Endometrial microvascular endothelial cells (primary cell): ENCODE data around the gene BMF. TPM values are rescaled to one million over a fixed set of nuclear protein-coding genes. Genes with fewer than 3 reads are reported as not detected.

Experiments used
- in situ Hi-C: cut with HindIII; loops from 2 replicates; pipeline ENCODE4 v1.10.0; 2017; ENCODE audit warnings: low sequenced_read_pairs, low pct_unique_long_range_greater_than_20kb; ENCODE audit errors: inconsistent ontology term
- total RNA-seq: library from RNA; depleted of rRNA; stranded (reverse); fragments of >200 nt; gene quantifications from one replicate; pipeline ENCODE4 v1.2.3, GENCODE V29; 2015; ENCODE audit errors: inconsistent ontology term

The BMF gene
- total RNA-seq, 1 donor from 2014 or later: 5.2 TPM

DNA sequence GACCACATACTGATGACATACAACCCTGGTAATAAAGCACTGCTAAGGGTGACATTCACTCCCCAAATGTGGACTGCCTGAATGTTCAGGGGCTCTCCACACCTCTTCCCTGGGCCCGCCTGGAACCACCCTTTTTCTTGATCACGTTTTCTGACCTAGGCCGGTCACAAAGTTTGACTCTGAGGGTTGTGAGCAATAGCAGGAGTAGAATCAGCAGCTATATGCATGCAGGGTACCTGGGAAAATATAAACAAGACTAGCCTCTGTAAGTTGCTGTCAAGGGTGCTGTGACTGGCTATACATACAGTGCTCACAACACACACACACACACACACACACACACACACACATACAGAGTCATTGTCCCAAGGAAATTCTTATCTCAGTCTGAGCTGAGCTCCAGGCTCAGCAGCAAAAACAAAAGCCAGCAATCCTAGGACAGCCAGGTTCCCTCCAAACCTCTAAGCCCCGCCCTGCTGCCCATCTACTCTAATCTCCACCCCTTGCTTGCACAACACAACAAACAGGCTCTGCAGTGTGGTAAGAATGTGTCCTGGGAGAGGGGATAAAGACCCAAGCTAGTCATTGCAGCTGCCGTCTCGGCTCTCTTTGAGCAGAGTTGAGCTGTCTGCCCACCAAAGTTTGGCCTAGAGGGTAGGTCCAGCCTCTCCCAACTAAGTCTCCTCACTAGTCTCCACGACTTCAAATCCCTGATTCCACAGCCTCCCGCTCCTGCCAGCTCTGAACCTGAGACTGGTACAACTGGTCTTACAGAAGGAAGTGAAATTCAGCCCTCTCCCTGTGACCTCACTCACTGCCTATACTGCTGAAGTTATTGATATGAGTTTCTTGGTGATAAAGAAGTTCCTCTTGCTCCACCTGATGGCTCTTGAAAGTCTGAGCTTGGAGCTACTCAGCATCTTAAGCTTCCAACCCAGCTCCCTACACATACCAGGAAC is 2.2 kb downstream of the BMF start:
- in situ Hi-C loops: no loop called here

DNA sequence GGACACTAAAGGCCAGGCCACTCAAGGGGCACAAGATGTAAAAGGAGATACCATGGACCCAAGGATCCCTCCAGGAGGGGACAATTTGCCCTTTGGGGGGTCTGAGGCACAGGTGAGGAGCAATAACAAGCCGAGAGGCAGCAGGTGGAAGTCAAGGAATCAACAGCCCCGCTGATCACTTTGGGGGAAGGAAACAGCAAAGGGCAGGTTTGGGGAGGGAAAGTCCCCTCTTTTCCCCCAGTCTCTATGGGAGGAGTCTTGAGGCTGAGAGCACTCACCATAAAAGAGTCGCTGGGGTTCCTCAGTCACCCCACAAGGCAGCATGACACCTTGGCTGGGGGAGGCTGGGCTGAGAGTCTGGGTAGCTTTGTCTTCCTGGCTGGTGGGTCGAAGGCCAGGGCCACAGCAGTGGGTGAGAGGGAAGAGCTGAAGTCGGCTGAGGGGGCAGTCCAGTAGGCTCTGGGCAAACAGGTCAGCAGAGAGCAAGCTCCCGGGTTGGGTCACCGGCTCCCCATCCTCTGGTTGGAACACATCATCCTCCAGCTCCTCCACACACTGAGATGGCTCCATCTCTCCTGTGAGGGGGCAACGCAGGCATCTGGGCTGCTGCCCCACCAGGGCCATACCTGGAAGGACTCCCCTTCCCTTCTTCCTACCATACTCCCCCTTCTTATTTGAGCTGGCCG is 3.0 kb downstream of the BMF start:
- in situ Hi-C loops: no loop called here

DNA sequence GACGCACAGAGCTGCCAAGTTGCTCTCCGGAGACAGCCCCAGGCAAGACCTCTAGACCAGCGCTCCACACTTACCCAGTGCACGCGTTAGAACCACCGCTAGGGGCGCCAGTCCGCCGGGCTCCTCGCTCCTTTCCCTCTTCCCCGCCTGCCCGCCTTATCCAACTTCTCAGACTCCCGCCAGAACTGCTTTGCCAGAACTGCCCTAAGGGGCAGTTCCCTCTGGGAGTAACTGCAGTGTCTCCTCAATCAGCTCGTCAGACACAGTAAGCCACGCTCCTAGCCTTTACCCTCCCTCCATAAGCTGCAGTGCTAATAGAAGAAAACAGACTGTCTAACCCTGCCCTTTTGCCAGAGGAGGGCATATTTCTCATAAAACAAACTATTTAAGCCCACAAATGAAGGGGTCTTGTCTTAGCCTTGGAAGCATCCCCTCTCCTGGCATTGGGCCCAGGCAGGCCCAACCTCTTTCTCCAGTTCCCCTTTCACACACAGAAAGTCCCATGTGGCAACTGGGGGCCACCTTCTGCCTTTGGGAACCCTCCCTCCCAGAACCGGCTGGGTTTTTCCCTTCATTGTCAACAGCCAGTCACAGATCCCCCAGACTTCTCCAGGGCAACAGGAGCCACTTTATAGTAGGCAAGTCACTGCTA is 3.7 kb downstream of the BMF start:
- in situ Hi-C loops: no loop called here

DNA sequence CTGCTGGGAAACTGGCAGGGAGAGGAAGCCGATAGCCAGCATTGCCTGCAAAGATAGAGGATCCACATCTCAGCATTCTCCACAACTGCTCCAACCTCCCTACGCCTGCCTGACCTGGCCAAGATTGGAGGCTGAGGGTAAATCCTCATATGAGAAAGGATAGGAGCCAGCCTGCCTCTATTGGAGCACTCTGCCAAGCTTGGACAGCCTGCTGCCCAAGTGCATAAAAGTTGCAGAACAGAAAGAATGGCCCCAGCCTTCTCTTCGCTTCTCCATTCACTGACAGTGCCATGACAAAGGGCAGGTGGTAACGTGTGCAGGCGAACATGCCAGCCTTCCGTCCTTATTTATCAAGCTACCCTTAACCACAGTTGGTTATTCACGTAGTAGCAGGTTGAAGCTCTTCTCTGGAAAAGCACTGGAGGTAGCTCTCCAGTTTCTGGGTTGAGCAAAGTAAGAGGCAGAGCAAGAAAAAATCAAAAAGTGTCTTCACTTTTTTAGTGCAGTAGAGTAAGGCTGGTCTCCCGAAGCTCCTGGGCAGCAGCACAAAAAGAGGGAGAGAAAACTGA is 4.3 kb downstream of the BMF start:
- in situ Hi-C loops: no loop called here

DNA sequence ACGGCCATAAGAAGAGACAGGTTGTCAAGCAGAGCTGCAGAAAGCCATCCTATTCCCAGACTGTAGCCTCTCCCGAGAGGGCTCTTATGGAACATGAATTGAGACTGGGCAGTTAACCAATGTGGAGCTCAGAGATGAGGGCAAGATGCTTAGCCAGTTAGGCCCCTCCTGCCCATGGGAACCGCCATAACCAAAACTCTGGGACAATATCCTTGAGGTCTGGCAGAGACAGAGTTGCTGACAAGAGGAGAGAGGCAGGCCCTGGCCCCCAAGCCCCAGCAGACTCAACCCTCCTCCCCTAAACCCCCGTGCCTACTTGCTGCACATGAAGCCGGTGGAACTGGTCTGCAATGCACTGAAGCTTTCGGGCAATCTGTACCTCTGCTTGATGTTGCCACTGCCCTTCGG is 4.8 kb downstream of the BMF start:
- in situ Hi-C loops: no loop called here

DNA sequence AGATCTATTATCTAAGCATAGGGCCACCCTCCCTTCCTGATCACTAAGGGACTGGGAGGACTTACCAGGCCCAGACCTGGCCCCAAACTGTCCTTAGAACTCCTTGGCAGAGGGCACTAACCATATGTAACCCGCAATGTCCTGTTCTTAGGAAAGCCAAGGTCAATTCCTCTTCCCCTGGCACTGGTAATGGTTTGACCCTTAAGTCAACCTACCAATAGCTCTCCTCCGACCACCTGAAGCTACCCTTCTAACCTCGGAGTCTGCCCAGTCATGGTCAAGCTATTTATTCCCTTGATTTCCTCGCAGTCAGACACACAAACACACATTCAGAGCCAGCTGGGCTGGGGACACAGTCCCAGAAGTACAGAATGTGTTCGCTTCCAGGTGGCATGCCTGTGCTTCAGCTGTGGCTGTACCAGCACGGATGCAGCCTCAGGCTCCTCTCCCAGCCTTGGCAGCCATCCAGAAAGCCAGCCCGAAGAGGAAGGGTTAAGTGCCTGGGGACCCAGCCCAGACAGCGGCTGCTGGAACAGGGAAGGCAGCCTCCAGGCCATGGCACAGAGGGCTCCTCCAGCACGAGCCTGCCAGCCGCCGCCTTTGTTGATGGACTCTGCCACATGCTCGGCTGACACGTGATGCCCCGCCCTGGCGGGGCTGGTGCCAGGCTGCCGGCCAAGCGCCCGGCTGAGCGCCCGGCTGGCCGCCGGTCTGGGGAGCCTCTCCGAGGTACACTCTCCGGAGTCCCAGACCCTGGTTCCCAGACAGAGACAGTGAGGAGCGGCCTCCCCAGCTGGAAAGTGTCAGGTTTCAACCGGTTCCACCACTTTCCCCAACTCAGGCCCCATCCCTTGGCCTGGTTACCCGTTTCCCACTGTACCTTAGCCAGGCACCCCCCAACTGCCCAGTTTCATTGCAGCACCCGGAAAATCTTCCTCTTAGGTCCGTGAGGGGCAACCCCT is 5.5 kb downstream of the BMF start:
- in situ Hi-C loops: no loop called here

DNA sequence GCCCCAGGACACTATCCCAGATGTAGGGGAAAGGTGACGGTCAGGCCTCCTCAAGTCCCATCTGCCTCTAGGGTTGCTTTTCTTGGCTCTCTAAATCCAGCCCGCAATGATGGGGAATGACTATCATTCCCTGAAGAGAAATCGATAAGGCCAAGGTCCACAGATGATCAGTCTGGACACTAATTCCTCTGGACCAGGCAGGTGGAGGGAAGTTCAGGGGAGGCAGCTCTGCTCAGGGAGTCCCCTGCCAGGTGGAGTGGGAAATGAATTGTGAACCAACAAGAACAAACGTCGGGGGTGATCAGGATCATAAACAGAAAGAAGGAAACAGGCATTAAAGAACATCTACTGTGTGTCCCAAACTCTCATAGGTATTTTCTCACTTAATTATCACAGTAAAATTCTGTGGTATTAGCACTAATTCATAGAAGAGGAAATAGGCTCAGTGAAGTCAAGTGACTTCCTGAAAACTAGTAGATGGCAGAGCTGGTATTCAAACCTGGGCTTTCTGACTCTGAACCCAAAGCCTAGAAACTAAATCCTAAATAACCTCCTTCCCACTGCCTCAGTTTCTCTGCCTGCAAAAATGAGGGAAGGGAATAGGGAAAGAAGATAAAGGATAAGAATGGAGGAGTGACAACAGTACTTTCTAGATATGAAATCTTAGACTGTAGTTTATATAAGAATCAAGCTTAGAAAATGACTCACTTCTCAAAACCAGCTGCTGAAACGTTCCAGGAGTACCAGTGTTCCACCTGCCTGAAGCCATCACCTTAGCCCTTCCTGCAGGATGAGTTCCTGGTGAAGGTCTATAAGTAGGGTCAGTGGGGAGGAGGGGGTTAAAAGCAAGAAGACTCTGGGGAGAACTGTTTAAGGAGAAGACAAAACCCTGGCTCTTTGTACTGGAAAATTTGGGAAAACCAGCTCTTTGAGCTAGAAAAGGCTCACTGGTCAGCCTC is 7.5 kb downstream of the BMF start:
- in situ Hi-C loops: no loop called here

DNA sequence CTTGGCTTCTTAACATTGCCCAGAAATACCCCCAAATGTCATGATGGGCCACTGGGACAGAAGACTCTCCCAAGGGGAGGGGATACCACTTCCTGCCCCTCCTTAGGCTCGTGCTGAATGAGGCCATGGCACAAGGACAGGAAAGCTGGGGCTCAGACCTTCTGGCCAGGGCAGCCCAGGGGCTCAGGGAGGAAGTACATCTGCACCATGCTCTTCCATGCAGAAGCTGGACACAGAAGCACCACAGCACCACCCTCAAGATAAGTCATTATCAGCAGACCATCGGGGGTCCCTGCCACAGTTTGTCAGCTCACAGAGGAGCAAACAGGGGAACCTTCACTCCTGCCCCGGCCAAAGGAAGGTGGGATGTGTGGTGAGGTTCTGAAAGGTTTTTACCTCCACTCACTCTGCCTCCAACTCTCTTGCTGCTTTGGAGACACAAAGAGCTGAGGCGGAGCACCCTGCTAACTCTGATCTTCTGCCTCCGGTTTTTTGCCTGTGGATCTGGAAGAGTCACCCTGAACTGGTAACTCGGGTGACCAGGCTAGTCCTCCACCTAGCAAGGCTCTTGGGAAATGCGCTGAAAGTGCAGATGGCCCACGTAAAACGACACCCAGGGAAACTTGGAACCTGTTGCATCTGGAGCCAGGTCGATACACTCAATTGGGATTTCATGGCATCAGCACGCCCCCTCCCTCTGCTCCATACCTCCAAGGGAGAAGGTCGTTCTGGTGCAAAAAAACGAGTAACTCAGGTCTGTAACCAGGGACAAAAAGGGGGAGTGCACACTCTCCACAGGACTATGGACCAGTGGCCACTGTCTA is 8.3 kb downstream of the BMF start:
- in situ Hi-C loops: no loop called here

DNA sequence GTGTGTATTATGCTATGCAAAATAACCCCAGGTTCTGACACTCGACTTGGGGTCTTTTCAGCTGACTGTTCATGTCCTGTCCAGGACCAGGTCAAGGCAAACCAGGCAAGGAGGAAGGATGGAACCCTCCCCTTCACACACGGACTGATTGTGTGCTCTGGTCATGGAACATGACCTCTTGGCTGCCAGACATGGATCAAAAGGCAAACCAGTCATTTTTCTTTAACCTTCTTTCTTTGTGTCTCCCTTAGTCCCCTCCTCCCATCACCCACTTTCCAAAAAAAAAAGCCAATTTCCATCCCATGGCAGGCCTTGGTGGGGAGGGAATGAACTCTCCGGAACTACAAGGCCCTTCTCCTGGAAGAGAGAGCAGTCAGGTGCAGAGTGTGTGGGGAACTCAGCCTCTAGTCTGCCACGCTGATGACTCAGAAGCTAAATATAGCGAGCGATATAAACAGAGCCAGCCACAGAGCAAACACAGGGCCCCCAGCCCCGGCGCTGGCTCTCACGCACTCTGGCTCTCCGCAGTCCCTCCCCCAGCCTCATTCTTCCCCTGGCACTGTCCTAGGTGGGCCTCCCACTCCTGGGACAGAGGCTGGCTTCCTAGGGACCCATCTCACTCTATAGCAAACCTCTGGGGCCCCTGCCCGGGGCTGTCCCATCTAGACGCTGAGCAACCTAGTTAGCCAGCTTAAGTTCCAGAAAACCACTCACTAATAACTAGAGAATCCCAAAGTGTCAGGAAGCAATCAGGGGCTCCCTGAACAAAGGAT is 10.0 kb downstream of the BMF start:
- in situ Hi-C loops: no loop called here

DNA sequence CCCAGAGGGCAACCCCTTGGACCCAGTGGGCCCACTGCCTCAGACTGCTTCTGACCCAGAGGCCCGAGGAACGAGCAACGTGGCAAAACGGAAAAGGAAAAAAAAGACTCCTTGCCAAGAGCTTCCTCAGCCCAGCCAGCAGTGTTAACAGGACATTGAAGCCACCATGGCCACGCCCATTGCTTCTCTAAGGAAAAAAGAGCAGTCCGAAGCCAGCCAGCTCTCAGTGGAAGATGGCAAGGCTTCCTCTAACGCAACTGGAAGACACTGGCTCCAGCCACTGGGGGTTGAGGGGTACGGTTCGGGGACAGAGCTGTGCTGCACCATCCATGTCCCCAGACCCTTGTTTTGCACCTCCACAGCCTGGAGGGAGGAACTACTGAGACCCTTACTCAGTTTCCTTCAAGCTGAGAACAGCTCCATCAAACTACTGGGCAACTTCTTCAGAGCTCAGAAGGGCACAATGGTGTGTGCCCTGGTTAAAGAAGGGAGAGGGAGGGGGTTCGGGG is 10.7 kb downstream of the BMF start:
- in situ Hi-C loops: no loop called here

DNA sequence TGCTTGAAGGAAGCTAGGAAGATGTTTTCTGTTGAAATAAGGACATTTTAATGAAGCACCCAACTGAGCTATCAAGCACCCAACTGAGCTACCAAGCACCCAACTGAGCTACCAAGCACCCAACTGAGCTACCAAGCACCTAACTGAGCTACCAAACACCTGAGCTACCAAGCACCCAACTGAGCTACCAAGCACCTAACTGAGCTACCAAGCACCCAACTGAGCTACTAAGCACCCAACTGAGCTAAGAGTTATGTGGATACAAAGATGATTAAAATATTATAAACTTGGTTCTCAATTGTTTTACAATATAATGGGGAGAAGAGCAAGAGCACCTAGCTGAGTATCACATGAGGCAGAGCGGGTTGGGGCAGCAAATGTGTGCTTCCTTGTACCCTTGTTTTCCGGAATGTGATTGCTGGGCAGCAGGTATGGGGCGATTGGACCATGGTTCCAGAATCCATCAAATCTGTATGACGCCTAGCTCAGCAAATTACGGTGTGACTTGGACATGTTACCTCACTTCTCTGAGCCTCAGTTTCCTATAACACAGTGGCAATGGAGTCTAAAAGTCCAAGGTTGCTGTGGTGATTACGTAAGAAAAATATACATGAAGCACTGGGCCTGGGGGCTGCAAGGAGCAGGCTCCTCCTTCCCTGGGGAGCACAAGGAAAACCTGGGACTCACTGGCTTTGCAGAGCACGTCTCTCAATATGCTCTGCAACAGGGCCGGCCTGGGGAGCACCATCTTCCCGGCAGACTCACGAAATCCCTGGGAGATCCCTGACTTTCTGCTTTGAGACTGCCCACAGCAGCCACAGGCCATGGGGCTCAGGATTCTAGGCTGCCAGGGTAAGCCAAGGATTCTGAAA is 11.3 kb downstream of the BMF start:
- in situ Hi-C loops: no loop called here

DNA sequence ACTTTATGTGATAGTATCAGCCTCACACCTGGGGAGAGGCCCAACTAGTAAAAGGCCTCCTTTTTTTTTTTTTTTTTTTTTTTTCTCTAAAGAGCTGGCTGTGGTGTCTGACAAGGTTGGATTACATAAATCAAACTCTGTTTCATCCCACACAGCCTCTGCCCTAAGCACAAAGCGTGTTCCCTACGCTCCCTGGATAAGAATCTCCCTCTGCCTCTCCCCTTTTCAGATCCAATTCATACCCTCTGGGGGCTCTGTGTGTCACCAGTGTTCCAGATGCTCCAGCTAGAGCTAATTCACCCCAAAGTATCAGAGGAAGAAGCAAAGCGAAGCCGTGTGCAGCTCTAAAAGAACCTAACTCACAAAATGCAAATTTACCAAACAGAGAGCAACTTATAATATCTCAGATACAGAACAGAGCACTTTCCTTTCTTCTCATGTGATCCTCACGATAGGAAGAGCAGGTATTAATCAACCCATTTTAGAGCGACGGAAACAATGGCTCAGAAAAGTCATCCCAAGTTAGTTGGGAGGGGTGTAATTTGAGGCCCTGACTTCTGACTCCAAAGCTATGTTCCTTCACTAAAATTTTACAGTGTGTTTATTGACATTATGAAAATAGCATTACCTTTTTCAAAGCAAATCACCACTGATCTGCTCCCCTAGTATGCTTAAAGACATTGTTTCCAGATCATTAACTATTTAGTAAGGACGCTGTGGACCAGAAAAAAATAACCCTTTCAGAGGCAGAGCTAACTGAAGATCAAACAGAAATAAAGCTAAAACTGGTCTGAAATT is 12.4 kb downstream of the BMF start:
- in situ Hi-C loops: no loop called here

DNA sequence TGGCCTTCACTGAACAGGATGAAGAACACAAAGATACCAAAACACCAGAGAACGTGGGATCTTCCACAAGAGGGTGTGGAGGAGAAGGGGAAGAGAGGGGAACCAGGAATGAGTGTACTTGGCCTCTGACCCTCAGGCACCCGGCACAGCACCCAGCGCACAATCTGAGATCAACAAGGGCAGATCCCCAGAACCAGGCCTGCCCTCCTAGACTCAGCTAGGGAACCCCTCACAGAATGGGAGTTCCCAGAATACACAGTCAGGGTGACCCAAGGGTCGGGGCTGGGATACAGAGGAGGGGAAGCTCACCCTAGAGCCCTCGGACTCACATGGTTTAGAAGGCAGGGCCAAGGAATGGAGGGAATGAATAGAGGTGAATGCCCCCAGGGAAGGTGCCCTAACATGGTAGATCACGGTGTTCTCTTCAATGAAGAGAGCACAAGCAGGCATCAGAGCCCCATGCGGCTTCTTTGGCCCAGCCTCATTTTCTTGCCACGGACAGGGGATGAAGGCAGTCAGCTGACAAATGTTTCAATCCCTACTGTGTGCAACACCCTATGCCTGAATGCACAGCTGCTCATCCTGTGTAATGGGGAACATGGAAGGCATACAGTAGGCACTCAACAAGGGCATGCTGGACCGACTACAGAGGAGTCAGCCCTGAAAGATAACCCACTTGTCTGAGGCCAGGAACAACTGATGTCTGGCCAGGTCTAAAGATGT is 13.1 kb downstream of the BMF start:
- in situ Hi-C loops: no loop called here
